ENCODE measurements around the gene TMEM107. TPM values are rescaled to one million over a fixed set of nuclear protein-coding genes. Genes with fewer than 3 reads are reported as not detected.

TMEM107 gene
- 31.2 TPM for total RNA-seq

DNA sequence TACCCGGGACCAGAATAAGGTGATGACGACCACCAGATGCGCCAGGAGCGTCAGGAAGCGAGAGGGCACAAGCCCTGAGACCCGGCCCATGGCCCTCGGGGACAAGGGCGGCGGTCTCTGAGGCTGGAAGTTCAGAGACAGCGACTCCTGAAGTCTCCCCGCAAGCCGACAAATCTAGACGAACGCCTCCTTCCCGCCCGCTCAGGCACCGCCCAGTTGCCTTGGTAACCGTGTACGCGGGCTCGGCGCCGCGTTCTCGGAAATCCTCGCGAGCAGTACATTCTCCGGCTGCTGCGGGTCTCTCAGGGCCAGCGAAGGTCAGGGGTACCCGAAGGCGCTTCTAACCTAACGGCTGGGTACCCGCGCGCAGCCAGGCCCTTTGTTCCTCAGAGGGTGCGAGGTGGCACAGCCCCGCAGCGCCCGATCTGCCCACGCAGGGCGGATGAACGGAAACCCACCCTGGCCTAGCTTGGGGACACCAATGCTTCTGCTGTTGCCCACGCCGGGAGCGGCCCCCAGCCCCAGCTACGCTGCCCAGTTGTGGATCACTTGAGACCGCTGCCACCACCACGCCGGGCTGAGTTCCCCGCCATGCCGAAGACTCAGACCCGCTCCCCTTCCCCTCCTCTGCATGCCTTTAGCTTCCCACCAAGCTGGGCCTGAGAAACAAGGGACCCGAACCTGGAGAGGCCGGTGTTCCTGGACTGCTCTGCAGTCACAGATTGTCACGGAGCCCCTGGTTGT, at the start of gene TMEM107:
Gene TMEM107, minus strand, starts transcription at position 184 of the 744 bp plus-strand sequence. Its CDS starts 94 bp downstream, at position 90.

GRCh38 chr17:8209907-8210760, 34.0 kb upstream of the TMEM107 start, which contains the start of gene AURKB:
AURKB (minus strand) TSS chr17:8210575; CDS start chr17:8210224, 351 bp downstream.

DNA sequence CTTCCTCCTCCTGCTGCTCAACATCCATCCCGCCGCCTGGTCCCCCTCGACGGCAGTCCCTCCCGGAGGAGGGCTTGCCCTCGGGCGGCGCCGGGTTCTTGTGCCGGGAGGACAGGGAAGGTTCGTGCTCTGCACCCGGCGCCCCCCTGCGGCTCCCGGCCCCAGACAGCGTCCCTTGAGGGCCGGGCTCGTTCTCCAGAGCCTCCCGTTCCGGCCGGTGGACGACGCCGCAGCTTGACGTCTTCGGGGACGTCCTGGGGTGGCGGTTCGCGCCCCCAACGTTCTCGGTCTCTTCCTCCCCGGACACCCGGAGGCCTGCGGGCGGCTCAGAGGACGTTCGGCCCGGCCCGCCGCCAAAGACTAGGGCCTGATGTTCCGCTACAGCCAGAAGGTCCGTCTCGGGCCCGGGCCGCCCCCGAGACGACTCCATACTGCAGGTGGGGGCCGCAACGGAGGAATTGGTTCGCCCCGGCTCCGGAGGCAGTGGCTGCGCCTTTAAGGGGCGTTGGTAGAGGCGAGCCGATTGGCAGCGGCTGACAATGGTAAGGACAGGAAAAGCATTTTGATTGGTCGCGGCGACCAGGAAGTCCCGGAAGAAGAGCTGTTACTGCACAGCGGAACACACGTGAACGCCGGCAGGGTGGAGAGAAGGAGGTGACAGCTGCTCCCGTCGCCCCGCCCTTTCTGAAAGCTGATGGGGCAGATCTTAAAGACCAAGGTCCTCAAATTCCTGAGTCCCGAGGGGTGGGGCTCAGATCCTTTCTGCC, 13.7 kb upstream of the TMEM107 start, which contains the start of gene BORCS6:
Gene BORCS6, minus strand, starts transcription at position 470 of the 767 bp plus-strand sequence. Its CDS starts 40 bp downstream, at position 430.

GRCh38 chr17:8162233-8162996, 13.8 kb downstream of the TMEM107 start, which contains the start of gene VAMP2:
VAMP2 (minus strand) TSS chr17:8162948; CDS start chr17:8162879, 69 bp downstream.

GRCh38 chr17:8152112-8152775, 23.9 kb downstream of the TMEM107 start, which contains the start of gene PER1:
PER1 (minus strand) TSS chr17:8152404; CDS start chr17:8150706, 1,698 bp downstream.

GRCh38 chr17:8123695-8124349, 52.4 kb downstream of the TMEM107 start, which contains the start of gene HES7:
HES7 (minus strand) TSS chr17:8124106; CDS start chr17:8124084, 22 bp downstream.

Other genes with a start within 250 kb of the TMEM107 start
- 4.1 TPM for gene KCNAB3, start 246.5 kb downstream of the TMEM107 start, total RNA-seq
- 30.5 TPM for gene TRAPPC1, start 244.4 kb downstream of the TMEM107 start, total RNA-seq
- 36.7 TPM for gene CNTROB, start 244.2 kb downstream of the TMEM107 start, total RNA-seq
- gene GUCY2D, start 173.8 kb downstream of the TMEM107 start, total RNA-seq = 0.23 TPM
- 0.99 TPM for gene ALOX15B, start 137.3 kb downstream of the TMEM107 start, total RNA-seq
- 0.41 TPM for gene ALOX12B, start 88.7 kb downstream of the TMEM107 start, total RNA-seq
- gene ALOXE3, start 57.9 kb downstream of the TMEM107 start, total RNA-seq = not detected
- gene HES7, start 52.3 kb downstream of the TMEM107 start, total RNA-seq = not detected
- gene PER1, start 24.0 kb downstream of the TMEM107 start, total RNA-seq = 99.8 TPM
- gene VAMP2, start 13.4 kb downstream of the TMEM107 start, total RNA-seq = 45.4 TPM
- gene BORCS6, start 13.8 kb upstream of the TMEM107 start, total RNA-seq = 9.8 TPM
- gene AURKB, start 34.2 kb upstream of the TMEM107 start, total RNA-seq = 23.1 TPM
- gene CTC1, start 71.7 kb upstream of the TMEM107 start, total RNA-seq = 18.3 TPM
- gene PFAS, start 72.9 kb upstream of the TMEM107 start, total RNA-seq = 44.3 TPM
- 13.3 TPM for gene RANGRF, start 112.3 kb upstream of the TMEM107 start, total RNA-seq
- 4.8 TPM for gene SLC25A35, start 119.0 kb upstream of the TMEM107 start, total RNA-seq
- gene ARHGEF15, start 133.9 kb upstream of the TMEM107 start, total RNA-seq = 10.9 TPM
- not detected for gene ODF4, start 163.5 kb upstream of the TMEM107 start, total RNA-seq
- 2,001 TPM for gene RPL26, start 206.8 kb upstream of the TMEM107 start, total RNA-seq
- not detected for gene RNF222, start 221.4 kb upstream of the TMEM107 start, total RNA-seq